Effector memory CD4-positive, alpha-beta T cell (primary cell): ENCODE results near the gene ZNF675.
"Not testable (repeated sequence)": the region's sequence is repeated elsewhere in the genome, so short reads cannot be mapped to it uniquely, and the experiment has no call there.

ENCODE experiments used
- DNase-seq, 3 donors: peaks; one replicate each; pipeline ENCODE4 v3.0.0-alpha.2; 2020
- H3K27ac ChIP-seq: 2 replicates; pipeline ENCODE4 v1.7.0; 2013; ENCODE audit warnings: mild to moderate bottlenecking, low read length, moderate library complexity; ENCODE audit not compliant: insufficient read depth, poor library complexity, severe bottlenecking
- H3K27me3 ChIP-seq: replicated peaks from 2 replicates; pipeline ENCODE4 v1.7.0; 2013; ENCODE audit warnings: mild to moderate bottlenecking, low read length; ENCODE audit not compliant: insufficient read depth, control insufficient read depth, poor library complexity, severe bottlenecking
- H3K36me3 ChIP-seq: 2 replicates; pipeline ENCODE4 v1.7.0; 2013; ENCODE audit warnings: mild to moderate bottlenecking, low read length, moderate library complexity; ENCODE audit not compliant: control insufficient read depth, insufficient read depth
- H3K4me1 ChIP-seq: 2 replicates; pipeline ENCODE4 v1.7.0; 2013; ENCODE audit warnings: low read length, mild to moderate bottlenecking; ENCODE audit not compliant: control insufficient read depth, insufficient read depth, poor library complexity, severe bottlenecking
- H3K4me3 ChIP-seq: 2 replicates; pipeline ENCODE4 v1.7.0; 2013; ENCODE audit warnings: low read length, low read depth, mild to moderate bottlenecking; ENCODE audit not compliant: insufficient read depth, poor library complexity, severe bottlenecking
- H3K9me3 ChIP-seq: 2 replicates; pipeline ENCODE4 v1.7.0; 2013; ENCODE audit warnings: mild to moderate bottlenecking, low read length, moderate library complexity; ENCODE audit not compliant: control insufficient read depth

The ZNF675 gene

DNA sequence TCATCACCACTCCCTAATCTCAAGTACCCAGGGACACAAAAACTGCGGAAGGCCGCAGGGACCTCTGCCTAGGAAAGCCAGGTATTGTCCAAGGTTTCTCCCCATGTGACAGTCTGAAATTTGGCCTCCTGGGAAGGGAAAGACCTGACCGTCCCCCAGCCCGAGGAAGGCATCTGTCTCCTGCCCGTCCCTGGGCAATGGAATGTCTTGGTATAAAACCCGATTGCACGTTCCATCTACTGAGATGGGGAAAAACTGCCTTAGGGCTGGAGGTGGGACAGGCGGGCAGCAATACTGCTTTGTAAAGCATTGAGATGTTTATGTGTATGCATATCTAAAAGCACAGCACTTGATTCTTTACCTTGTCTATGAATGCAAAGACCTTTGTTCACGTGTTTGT, 5.9 kb upstream of the ZNF675 start:
- H3K27ac ChIP-seq, H3K9me3 ChIP-seq, H3K27me3 ChIP-seq, H3K4me1 ChIP-seq, H3K4me3 ChIP-seq, DNase-seq, H3K36me3 ChIP-seq: not testable (repeated sequence)

DNA sequence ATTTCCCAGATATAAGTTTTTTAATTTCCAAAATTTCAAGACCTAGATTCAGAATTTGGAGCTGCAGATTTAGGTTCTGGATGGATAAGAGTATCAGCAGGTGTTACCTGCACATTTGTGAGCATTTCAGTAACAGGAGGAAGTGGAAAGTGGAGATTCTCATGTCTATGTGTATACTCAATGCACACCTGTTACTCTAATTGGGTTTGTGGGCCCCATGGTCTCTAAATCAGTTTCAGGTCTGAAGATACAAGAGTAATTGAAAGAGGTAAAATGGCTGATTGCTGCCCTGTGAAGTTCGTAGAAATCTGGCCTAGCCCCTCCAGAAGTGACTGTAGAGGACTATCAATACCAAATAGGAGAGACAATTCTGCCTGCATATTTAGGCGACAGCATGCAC, 13.9 kb downstream of the ZNF675 start:
- no peak overlapping the region for H3K27ac ChIP-seq
- H3K9me3 ChIP-seq = no peaks in the 10 kb centered on the region
- no peak for DNase-seq
- H3K27me3 ChIP-seq = no peaks in the 10 kb centered on the region
- peaks cover 12% of the 10 kb centered on the region for H3K36me3 ChIP-seq
- H3K4me1 ChIP-seq = no peaks in the 10 kb centered on the region
- no peak overlapping the region for H3K4me3 ChIP-seq

DNA sequence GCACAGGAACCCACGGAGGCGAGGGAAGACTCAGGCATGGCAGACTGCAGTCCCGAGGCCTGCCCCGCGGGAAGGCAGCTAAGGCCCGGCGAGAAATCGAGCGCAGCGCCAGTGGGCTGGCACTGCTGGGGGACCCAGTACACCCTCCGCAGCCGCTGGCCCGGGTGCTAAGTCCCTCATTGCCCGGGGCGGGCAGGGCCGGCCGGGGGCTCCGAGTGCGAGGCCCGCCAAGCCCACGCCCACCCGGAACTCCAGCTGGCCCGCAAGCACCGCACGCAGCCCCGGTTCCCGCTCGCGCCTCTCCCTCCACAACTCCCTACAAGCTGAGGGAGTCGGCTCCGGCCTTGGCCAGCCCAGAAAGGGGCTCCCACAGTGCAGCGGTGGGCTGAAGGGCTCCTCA, 18.4 kb downstream of the ZNF675 start:
- not testable (repeated sequence) for H3K27me3 ChIP-seq, H3K27ac ChIP-seq, DNase-seq, H3K4me1 ChIP-seq, H3K4me3 ChIP-seq
- H3K36me3 ChIP-seq = peaks cover 22% of the 10 kb centered on the region
- peaks cover 15% of the 10 kb centered on the region for H3K9me3 ChIP-seq

DNA sequence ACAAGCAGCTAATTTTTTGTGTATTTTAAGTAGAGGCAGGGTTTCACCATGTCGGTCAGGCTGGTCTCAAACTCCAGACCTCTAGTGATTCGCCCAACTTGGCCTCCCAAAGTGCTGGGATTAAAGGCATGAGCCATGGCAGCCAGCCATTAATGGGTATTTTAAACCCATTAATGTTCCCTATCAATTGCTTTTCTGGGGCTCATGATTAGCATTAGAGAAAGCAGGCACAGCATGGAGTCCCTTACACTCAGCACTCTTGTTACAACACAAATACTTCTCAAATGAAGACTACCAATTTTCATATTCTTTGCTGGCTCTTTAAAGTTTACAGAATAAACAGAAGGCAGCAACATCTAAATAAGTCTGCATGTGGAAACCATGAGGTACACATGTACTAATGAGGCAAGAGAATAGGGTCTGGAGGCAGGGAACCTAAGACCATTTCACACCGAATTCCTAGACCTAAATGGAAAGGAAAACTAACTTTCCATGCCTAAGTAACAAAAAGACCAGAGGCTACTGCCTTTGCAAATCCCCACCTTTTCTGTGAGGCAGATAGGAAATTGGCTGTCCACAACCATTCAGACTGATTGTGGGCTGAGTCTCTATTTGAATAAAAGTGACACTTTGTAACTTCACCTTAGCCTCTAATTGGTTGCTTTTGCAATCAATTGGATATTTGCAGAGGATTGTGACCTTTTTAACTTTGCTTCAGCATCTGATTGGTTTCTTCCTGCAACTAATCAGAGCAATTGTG, 21.2 kb downstream of the ZNF675 start:
- Histone ChIP-seq H3K27me3 (no peaks in the 10 kb centered on the region), H3K4me1 (no peaks in the 10 kb centered on the region), H3K4me3 (no peak overlapping the region), H3K9me3 (peaks cover 22% of the 10 kb centered on the region), H3K36me3 (peaks cover 39% of the 10 kb centered on the region), H3K27ac (no peak overlapping the region)
- DNase-seq = no peak

DNA sequence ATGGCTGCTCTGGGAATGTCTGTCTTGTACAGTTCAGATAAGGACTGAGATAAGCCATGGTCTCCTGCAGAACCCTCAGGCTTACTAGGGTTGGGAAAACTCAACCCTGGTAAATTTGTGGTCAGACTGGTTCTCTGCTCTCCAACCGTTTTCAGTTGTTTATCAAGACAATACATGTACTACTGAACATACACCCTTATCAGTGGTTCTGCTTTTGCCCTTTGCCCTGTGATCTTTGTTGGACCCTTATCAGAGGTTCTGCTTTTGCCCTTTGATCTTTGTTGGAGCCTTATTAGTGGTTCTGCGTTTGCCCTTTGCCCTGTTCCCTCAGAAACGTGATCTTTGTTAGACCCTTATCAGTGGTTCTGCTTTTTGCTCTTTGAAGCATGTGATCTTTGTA, 37.2 kb downstream of the ZNF675 start:
- H3K27ac ChIP-seq, H3K27me3 ChIP-seq, DNase-seq, H3K4me1 ChIP-seq, H3K4me3 ChIP-seq: not testable (repeated sequence)
- peaks cover 12% of the 10 kb centered on the region for H3K36me3 ChIP-seq
- H3K9me3 ChIP-seq = peaks cover 26% of the 10 kb centered on the region
